GM21360 (cell line): Measurements from ENCODE around the gene PRPF38A.
"Not testable (repeated sequence)": the region's sequence is repeated elsewhere in the genome, so short reads cannot be mapped to it uniquely, and the experiment has no call there.

Source experiments
- ATAC-seq: cut with Tn5 transposase; IDR thresholded peaks from one replicate; pipeline ENCODE4 v1.9.1; 2021; ENCODE audit warnings: mild to moderate bottlenecking, moderate library complexity; ENCODE audit not compliant: unreplicated experiment

Gene PRPF38A

GRCh38 chr1:52404116-52404974, at the start of gene PRPF38A, which contains the start of gene ORC1:
PRPF38A (plus strand) TSS chr1:52404602; CDS start chr1:52404750, 148 bp downstream.
ORC1 (minus strand) TSS chr1:52404423; CDS start chr1:52402223, 2,200 bp downstream.
- ATAC-seq: peak; percentile 89

DNA sequence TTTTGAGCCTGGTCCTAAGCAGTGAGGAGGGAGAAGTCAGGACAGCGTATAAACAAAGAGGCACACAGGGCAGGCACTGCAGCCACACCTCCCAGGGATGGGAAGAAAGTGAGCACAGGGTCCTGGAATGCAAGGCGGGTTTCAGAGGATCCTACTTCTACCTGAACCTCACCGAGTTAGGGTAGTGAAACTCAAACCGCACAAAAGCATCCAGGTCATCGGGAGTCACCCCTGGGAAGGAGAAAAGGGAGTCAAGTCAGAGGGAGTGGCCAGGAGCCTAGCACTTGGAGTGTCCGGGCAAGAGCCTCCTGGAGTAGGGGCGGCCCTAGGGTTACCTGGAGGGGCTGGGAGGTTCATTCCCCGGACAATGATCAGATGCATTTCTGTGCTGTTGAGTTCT, 49.0 kb upstream of the PRPF38A start:
- no peak for ATAC-seq

DNA sequence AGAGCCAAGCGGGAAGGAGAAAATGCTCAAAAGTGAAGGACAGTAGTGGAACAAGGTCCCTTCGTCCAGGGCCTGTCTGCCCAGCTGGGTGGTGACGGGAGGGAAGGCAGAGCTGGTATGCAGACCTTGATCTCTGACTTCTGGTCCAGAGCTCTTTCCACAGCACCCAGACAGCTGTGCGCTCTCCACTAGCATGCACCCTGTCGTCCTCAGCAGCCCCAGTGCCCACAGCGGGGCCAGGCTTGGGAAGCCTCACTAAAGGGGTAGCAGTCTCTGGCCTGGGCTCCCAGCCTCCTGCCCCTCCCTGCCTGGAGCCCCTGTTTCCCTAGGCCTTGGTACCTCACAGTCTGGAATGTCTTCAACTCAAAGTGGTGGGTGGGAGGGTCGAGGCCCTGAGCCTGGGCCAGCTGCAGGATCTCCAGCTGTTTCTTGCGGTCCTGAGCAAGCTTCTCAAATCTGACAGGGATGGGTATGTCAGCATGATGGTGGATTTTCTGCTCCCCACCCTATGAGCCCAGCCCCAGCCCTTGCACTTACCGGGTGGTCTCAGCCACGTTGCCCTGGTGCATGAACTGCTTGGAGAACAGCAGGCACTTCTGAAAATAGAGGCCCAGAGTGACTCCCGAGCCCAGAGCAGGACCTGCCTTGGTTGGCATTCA, 48.4 kb upstream of the PRPF38A start:
- ATAC-seq: no peak

GRCh38 chr1:52356818-52357355, 47.5 kb upstream of the PRPF38A start:
- ATAC-seq: no peak

- no peak for ATAC-seq
These were observed 47.0 kb upstream of the PRPF38A start for GRCh38 chr1:52357397-52357796.

DNA sequence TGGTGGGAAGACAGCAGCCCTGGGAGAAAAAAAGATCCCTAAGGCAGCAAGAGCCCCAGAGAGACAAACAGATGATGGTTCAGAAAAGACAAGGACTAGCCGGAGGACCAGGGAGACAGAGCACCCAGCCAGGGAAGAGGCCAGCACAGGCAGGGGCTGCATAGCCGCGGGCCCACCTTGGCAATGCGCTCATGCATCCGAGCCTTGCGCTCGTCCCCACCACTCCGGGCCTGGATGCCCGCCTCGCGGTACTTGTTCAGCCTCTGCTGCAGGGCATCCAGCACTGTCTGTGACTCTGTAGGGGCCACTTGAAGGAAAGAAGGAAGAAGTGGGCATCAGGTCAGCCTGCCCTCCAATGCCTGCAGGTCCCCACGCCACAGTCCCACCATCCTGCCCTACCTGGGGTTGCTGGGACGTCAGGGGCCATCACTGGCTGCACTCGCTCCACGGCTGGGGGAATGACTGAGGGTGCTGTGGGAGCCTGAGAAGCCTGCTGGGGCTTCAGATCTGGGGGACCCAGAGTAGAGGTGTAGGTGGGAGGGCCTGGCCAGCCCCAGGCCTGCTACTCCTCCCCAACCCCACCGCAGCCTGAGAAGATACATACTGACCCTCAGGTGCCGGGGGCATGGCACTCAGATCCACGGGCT, 45.4 kb upstream of the PRPF38A start:
- no peak for ATAC-seq

- ATAC-seq: no peak
These were observed 44.5 kb upstream of the PRPF38A start for GRCh38 chr1:52359676-52360594.

GRCh38 chr1:52360595-52360968, 43.8 kb upstream of the PRPF38A start:
- no peak for ATAC-seq

DNA sequence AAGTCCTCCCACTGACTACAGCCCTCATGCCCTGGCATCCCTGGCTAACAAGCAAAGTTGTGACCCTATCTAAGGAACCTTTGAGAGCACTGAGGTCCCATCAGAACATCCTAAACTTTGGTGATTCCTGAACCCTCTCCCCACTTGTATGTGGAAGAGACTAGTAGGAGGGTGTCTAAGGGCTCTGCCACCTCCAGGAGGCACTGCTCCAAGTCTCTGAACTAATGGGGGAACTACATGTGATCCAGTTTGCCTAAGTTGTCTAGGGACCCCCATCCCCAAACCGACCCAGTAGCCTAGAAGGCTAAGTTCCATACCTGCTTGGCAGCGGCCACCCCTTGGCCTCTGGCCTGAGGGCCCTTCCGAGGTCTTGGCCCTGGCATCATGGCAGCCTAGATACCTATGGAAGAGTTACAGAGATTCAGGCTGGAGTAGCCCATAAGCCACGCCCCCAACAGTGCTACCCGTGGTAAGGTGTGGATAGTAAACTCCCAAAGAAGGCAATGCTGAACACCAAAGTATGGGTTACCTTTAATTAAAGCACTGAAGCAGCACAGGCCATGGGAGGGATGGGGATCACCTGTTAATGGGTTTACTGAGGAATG, 40.1 kb upstream of the PRPF38A start:
- ATAC-seq: no peak

DNA sequence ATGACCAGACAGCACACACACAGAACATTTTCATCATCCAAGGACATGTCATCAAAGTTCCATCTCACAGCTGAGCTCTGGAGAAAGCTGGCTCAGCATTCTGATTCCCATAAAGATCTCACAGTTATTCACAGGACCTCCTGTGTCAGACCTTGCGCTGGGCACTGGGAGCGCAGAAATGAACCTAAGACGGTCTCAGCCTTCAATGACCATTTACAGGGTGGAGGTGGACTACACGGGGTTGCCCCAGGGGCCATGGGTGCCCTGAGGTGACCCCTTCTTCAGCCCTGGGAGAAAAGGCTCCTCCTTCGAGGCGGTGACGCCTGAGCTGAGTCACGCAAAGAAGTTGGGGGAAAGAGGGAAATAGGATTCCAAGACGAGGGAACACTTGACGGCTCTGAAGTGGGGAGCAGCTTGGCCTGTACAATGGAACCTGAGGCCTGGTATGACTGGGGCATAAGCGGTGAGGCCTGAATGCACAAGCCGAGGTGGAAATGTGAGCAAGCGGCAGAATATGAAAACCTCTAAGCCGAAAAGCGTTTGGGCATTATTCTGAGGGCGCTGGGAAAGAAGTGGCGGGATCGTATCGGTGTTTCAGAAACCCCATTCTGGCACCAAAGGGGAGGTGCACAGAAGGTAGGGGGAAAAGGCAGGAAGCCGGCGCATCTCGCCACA, 39.2 kb upstream of the PRPF38A start:
- ATAC-seq: no peak

- ATAC-seq: peak; percentile 93
These were observed 38.5 kb upstream of the PRPF38A start, which contains the start of gene CC2D1B for GRCh38 chr1:52365746-52366516. CC2D1B (minus strand) TSS chr1:52366205; CDS start chr1:52364620, 1,585 bp downstream.

DNA sequence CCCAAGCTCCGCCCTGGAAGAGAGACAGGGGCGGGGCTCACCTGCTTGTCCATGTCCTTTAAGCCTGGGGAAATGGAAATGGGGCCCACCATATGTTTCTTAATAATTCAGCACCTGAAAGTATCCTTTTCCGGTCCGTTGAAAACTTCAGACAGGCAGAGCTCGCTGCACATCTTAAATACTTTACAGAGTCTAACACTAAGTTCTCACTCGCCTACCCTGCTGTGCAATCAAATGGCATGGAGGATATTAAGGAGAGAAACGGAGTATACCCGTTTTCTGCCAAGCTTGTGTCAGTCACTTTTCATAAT, 37.9 kb upstream of the PRPF38A start:
- no peak for ATAC-seq

GRCh38 chr1:52367272-52367671, 37.1 kb upstream of the PRPF38A start:
- no peak for ATAC-seq

DNA sequence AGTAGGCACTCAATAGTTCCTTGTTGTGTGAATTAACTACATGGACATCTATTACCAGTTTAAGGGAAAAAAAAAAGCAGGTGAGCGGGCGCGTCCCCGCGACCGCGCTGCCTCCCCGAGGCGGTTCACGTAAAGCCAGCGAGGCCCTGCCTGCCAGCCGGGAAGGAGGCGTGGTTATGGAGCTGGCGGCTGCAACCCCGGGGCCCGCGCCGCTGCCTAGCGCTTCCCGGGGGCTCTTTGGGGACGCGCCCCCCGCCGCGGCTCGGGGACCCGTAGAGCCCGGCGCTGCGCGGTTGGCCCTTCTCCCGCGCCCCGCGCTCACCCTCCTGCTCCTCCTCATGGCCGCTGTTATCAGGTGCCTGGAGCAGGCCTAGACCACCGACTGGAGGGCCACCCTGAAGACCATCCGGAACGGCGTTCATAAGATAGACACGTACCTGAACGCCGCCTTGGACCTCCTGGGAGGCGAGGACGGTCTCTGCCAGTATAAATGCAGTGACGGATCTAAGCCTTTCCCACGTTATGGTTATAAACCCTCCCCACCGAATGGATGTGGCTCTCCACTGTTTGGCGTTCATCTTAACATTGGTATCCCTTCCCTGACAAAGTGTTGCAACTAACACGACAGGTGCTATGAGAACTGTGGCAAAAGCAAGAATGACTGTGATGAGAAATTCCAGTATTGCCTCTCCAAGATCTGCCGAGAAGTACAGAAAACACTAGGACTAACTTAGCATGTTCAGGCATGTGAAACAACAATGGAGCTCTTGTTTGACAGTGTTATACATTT, 35.8 kb upstream of the PRPF38A start:
- ATAC-seq: no peak

- not testable (repeated sequence) for ATAC-seq
These were observed 34.6 kb upstream of the PRPF38A start for GRCh38 chr1:52369851-52370250.

DNA sequence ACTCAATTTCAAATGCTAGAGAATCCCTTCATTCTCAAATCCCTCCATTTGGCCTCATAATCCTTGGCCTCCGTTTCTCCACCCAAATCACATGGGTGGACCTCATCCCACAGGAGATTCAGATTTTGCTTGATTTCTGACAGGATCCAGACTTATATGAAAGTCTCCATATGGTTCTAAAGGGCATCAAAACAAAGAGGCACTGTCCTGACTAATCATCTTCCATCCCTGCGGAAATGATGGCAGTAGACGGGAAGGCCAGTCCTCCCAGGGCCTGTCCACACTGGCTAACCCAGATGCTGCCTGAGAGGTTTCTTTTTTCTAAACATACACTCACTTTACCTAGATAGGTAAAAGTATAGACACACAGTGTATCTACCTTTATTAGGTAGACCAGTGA, 19.0 kb upstream of the PRPF38A start:
- no peak for ATAC-seq

GRCh38 chr1:52386458-52386857, 17.9 kb upstream of the PRPF38A start:
- ATAC-seq: no peak

GRCh38 chr1:52393174-52393573, 11.2 kb upstream of the PRPF38A start:
- ATAC-seq: no peak
